GM21619 (cell line): Measurements from ENCODE around the gene DKC1.
A peak's percentile ranks its signal among the peaks of the same experiment; 100 is the strongest.
"Not testable (repeated sequence)": the region's sequence is repeated elsewhere in the genome, so short reads cannot be mapped to it uniquely, and the experiment has no call there.

Experiments used
- ATAC-seq: cut with Tn5 transposase; IDR thresholded peaks from one replicate; pipeline ENCODE4 v1.9.1; 2021; ENCODE audit not compliant: unreplicated experiment

DKC1 gene

DNA sequence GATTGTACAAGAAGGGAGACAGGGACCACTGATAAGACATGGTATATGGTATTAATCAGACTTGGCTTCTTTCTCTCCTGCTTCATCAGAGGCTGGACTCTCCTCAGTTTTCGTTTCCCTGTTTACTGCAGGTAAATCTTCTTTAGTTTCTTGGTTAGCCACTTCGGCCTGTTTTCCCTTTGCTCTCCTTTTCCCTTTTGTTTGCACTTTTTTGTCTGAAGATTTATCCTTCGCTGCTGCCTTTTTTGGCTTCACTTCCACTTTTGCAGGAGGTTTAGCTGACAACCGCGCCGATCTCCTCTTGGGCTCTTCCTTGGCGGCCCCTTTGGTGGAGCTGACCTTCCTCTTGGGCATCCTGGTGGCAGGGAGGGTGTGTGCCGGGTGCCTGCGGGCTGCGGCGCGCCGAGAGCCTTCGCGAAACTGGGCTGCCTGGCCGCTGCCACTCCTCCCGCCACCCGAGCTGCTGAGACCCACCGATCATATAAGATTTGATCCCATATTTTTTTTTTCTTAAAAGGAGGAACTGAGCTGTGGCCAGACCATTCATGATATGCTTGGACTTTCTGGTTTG, 54.5 kb downstream of the DKC1 start:
- ATAC-seq = not testable (repeated sequence)

DNA sequence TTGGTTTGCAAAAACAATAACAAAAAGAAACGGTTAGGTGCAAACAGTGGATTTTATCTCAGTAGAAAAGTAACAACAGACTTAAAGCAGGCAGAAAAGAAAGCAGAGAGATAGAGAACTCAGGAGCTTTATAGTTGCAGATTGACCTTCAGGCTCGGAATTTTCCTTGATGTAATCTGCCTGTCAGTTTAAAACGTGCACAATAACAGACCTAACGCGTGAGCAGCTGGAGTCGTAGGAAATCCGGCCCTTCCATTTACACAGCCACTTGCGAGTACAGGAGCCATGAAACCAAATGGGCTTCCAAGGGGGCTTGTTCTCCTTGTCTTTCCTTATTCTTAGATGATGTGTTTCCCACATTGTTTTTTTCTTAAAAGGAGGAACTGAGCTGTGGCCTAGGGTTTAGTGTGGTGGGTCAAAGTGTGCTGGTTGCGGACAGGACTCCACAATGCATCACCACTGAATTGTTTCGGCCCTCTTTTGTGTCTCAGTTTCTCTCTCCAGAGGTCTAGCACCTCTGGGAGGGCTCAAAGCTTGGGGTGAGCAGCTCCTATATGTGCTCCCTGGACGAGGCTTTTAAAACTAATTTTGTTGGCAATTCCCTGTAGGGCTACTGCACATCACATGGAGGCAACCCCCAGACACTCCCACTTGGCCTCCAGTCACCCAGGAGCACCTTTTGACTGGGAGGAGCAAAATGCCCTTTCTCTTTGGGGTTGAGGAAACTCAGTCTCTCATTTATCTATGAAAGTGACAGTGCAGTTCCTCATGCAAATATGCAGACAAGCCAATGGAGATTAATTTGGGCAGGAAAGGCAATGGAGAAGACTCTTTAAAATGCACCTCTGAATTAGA, 56.5 kb downstream of the DKC1 start:
- peak; percentile 28 for ATAC-seq

DNA sequence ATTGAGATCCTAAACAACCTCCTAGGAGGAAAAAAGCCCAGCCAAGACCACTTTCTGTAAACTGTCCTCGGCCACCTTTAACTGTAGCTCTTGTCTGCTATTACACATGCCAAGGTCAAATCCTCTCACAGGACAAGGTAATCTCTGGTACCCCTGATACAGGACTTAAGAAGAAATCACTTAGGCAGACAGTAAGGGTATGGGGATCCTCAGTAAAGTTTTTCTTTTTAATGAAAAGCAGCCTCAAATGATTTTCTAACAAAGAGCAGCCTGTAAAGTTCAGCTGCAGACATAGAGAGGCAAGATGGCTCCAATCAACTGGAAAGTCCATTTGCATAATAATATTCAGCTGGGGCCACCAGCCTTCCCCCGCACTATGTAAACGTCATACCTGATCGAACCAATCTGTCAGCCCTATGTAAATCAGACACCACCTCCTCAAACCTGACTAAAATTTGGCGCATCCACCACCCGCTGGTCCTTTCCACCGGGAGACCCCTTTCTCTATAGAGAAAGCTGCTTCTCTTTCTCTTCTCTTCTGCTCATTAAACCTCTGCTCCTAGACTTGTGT, 57.2 kb downstream of the DKC1 start:
- ATAC-seq = peak; percentile 80

DNA sequence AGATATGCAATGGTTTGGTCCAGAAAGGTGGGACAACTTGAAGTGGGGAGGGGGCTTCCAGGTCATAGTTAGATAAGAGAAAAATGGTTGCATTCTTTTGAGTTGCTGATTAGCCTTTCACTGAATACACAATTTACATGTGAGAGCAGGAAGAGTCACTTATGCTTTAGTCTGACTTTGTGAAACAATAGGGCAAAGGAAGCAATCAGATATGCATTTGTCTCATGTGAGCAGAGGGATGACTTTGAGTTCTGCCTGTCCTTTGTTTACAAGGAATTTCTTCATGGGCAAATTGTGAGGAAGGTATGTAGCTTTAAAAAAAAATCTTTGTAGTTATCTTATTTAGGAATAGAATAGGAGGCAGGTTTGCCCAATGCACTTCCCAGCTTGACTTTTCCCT, 58.9 kb downstream of the DKC1 start:
- ATAC-seq = no peak

- no peak for ATAC-seq
These were observed 59.4 kb downstream of the DKC1 start for GRCh38 chrX:154822029-154822428.

- no peak for ATAC-seq
These were observed 62.0 kb downstream of the DKC1 start for GRCh38 chrX:154824638-154825037.

GRCh38 chrX:154825586-154825985, 62.9 kb downstream of the DKC1 start:
- ATAC-seq = not testable (repeated sequence)
